HG02642 (cell line): Measurements from ENCODE around the gene MUC5B.
A peak's percentile ranks its signal among the peaks of the same experiment; 100 is the strongest.
"Not testable (repeated sequence)": the region's sequence is repeated elsewhere in the genome, so short reads cannot be mapped to it uniquely, and the experiment has no call there.

Experiments used
- ATAC-seq: cut with Tn5 transposase; IDR thresholded peaks from one replicate; pipeline ENCODE4 v1.9.1; 2021; ENCODE audit warnings: mild to moderate bottlenecking; ENCODE audit not compliant: unreplicated experiment, poor library complexity

MUC5B gene

GRCh38 chr11:1201395-1202153 is 21.3 kb upstream of the MUC5B start:
- ATAC-seq: no peak

- ATAC-seq: no peak
Observed at GRCh38 chr11:1202154-1202775, 20.6 kb upstream of the MUC5B start.

- ATAC-seq: peak; percentile 49
Observed at GRCh38 chr11:1202776-1203504, 19.9 kb upstream of the MUC5B start.

GRCh38 chr11:1203505-1204271 is 19.2 kb upstream of the MUC5B start:
- no peak for ATAC-seq

GRCh38 chr11:1204381-1205101 is 18.3 kb upstream of the MUC5B start:
- no peak for ATAC-seq

GRCh38 chr11:1205121-1205986 is 17.5 kb upstream of the MUC5B start:
- ATAC-seq: no peak

GRCh38 chr11:1205987-1206331 is 16.9 kb upstream of the MUC5B start:
- ATAC-seq: no peak

GRCh38 chr11:1206391-1207271 is 16.2 kb upstream of the MUC5B start:
- no peak for ATAC-seq

- ATAC-seq: no peak
Observed at GRCh38 chr11:1207401-1208143, 15.3 kb upstream of the MUC5B start.

GRCh38 chr11:1208144-1208393 is 14.8 kb upstream of the MUC5B start:
- ATAC-seq: no peak

- no peak for ATAC-seq
Observed at GRCh38 chr11:1208394-1209261, 14.2 kb upstream of the MUC5B start.

- ATAC-seq: no peak
Observed at GRCh38 chr11:1209371-1210057, 13.4 kb upstream of the MUC5B start.

- no peak for ATAC-seq
Observed at GRCh38 chr11:1211838-1212237, 11.0 kb upstream of the MUC5B start.

- ATAC-seq: not testable (repeated sequence)
Observed at GRCh38 chr11:1215826-1216225, 7.0 kb upstream of the MUC5B start.

GRCh38 chr11:1217151-1217550 is 5.7 kb upstream of the MUC5B start:
- ATAC-seq: no peak

GRCh38 chr11:1218256-1218787 is 4.5 kb upstream of the MUC5B start:
- no peak for ATAC-seq
